ENCODE data around the gene LCMT1. TPM values are rescaled to one million over a fixed set of nuclear protein-coding genes. Genes with fewer than 3 reads are reported as not detected.
A peak's percentile ranks its signal among the peaks of the same experiment; 100 is the strongest.

The LCMT1 gene
- total RNA-seq, 2 donors from 2014 or later = 66.9 to 68.6 TPM

DNA sequence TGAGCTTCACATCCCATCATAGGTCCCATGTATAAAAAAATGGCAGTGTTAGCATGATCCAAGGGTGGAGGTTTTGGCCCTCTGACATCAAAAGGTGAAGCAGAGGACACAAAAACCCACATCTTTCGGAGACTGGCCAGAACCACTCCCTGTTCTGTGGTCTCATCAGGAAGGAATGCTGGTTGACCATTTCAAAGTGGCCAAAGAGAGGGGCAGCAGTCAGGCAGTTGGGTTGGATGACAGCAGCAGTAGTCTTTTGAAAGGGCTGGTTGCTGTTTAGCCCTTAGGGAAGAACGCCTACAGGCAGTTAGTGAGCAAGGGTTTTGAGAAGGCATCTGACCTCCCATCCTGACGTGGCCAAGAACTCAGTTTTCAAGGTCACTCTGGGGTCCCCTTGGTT lies 40.5 kb downstream of the LCMT1 start:
- Histone ChIP-seq H3K27me3 (ENCODE audit: control insufficient read depth, insufficient read depth, low read length, poor library complexity, severe bottlenecking) (no peaks in the 10 kb centered on the region), H3K36me3 (ENCODE audit: control insufficient read depth, insufficient read depth, low read length) (peaks cover 28% of the 10 kb centered on the region), H3K4me3 (ENCODE audit: low read length) (no peak overlapping the region), H3K27ac (ENCODE audit: low read depth, low read length) (no peak overlapping the region), H3K4me1 (ENCODE audit: control insufficient read depth, insufficient read depth, low read length) (no peaks in the 10 kb centered on the region), H3K9ac (ENCODE audit: extremely low read depth, low read length, poor library complexity, severe bottlenecking) (no peak overlapping the region), H3K9me3 (ENCODE audit: control insufficient read depth, low read length) (peaks cover 5% of the 10 kb centered on the region)
- H3K27me3 Mint-ChIP-seq (ENCODE audit: insufficient read depth) = no peaks in the 10 kb centered on the region
- H3K27ac Mint-ChIP-seq = no peak overlapping the region
- H3K4me3 Mint-ChIP-seq = no peak overlapping the region
- H3K9me3 Mint-ChIP-seq = no peaks in the 10 kb centered on the region
- DNase-seq = no peak
- peaks cover 43% of the 10 kb centered on the region for H3K36me3 Mint-ChIP-seq (ENCODE audit: low read depth)
- WGBS, 2 experiments (ENCODE audit: insufficient coverage in 1 of 2, insufficient read length in 1 of 2) = 96 to 100% methylated on average over 1 to 3 of the region's 3 CpGs
- TF ChIP-seq, protein P1, sequence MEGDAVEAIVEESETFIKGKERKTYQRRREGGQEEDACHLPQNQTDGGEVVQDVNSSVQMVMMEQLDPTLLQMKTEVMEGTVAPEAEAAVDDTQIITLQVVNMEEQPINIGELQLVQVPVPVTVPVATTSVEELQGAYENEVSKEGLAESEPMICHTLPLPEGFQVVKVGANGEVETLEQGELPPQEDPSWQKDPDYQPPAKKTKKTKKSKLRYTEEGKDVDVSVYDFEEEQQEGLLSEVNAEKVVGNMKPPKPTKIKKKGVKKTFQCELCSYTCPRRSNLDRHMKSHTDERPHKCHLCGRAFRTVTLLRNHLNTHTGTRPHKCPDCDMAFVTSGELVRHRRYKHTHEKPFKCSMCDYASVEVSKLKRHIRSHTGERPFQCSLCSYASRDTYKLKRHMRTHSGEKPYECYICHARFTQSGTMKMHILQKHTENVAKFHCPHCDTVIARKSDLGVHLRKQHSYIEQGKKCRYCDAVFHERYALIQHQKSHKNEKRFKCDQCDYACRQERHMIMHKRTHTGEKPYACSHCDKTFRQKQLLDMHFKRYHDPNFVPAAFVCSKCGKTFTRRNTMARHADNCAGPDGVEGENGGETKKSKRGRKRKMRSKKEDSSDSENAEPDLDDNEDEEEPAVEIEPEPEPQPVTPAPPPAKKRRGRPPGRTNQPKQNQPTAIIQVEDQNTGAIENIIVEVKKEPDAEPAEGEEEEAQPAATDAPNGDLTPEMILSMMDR (conservative IDR thresholded peaks at IDR 0.05) = no peak
- H3K4me1 Mint-ChIP-seq = peaks cover 51% of the 10 kb centered on the region

DNA sequence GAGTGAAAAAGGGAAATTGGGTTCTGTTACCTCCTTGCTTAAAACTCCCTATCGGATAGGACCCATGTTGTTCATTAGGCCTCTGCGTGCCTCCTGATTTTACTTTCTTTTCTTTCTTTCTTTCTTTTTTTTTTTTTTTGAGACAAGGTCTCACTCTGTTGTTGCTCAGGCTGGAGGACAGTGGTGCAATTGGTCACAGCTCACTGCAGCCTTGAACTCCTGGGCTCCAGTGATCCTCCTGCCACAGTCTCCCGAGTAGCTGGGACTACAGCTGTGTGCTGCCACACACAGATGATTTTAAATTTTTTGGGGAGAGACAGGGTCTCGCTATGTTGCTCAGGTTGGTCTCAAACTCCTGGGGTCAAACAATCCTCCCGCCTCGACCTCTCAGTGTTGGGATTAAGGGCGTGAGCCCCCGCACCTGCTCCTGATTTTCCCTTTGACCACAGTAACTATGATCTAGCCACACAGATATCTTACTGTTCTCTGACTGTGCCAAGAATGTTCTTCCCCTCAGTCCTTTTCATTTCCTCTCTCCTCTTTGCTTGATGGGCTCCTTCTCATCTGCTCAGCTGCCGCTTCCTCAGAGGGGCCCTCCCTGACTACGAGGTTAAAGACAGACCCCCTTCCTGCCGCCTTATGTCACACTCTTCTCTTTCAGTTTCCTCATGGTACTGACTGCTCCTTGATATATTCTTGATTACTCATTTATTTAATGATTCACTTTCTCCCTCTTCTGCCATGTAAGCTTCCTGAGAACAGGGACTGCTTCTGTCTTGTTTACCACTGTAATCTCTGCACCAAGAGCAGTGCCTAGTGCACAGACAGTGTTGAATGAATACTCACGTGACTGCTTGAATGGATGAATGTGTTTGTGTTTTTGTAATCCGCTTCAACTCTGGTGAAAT lies 44.3 kb downstream of the LCMT1 start:
- Mint-ChIP-seq H3K9me3 (no peaks in the 10 kb centered on the region), H3K4me1 (peaks cover 20% of the 10 kb centered on the region), H3K27ac (peak overlapping the region; percentile 2), H3K27me3 (ENCODE audit: insufficient read depth) (no peaks in the 10 kb centered on the region), H3K36me3 (ENCODE audit: low read depth) (peaks cover 64% of the 10 kb centered on the region), H3K4me3 (no peak overlapping the region)
- WGBS, 2 experiments (ENCODE audit: insufficient coverage in 1 of 2, insufficient read length in 1 of 2) = 92 to 93% methylated on average over 12 to 13 of the region's 13 CpGs
- TF ChIP-seq, protein P1 (conservative IDR thresholded peaks at IDR 0.05) = no peak
- peaks cover 5% of the 10 kb centered on the region for H3K9me3 ChIP-seq (ENCODE audit: control insufficient read depth, low read length)
- no peak overlapping the region for H3K9ac ChIP-seq (ENCODE audit: extremely low read depth, low read length, poor library complexity, severe bottlenecking)
- peaks cover 62% of the 10 kb centered on the region for H3K36me3 ChIP-seq (ENCODE audit: control insufficient read depth, insufficient read depth, low read length)
- DNase-seq = no peak
- no peak overlapping the region for H3K27ac ChIP-seq (ENCODE audit: low read depth, low read length)
- H3K4me1 ChIP-seq (ENCODE audit: control insufficient read depth, insufficient read depth, low read length) = peaks cover 3% of the 10 kb centered on the region
- H3K27me3 ChIP-seq (ENCODE audit: control insufficient read depth, insufficient read depth, low read length, poor library complexity, severe bottlenecking) = no peaks in the 10 kb centered on the region
- no peak overlapping the region for H3K4me3 ChIP-seq (ENCODE audit: low read length)

DNA sequence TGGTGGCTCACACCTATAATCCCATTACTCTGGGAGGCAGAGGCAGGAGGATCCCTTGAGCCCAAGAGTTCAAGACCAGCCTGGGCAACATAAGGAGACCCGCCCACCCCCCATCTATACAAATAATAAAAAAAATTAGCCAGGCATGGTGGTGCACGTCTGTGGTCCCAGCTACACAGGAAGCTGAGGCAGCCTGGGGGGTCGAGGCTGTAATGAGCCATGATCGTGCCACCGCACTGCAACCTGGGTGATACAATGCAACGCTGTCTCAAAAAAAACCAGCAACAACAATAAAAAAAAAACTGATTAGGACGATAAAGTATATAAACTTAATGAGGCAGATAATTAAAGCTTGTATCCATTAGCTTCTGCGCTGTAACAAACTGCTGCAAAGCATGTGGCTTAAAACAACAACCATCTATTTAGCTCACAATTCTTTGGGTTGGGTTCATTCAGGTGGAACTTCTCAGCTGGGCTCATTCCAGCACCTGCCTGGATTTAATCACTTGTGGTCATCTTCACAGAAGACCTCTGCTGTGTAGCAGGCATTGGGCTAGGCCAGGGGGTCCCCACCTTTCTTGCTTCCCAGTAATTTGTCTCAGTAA lies 45.8 kb downstream of the LCMT1 start:
- Mint-ChIP-seq H3K9me3 (no peaks in the 10 kb centered on the region), H3K4me1 (peaks cover 9% of the 10 kb centered on the region), H3K27ac (no peak overlapping the region), H3K4me3 (no peak overlapping the region), H3K36me3 (ENCODE audit: low read depth) (peaks cover 69% of the 10 kb centered on the region), H3K27me3 (ENCODE audit: insufficient read depth) (no peaks in the 10 kb centered on the region)
- TF ChIP-seq, protein P1 (conservative IDR thresholded peaks at IDR 0.05) = no peak
- no peaks in the 10 kb centered on the region for H3K27me3 ChIP-seq (ENCODE audit: control insufficient read depth, insufficient read depth, low read length, poor library complexity, severe bottlenecking)
- H3K9ac ChIP-seq (ENCODE audit: extremely low read depth, low read length, poor library complexity, severe bottlenecking) = no peak overlapping the region
- peaks cover 71% of the 10 kb centered on the region for H3K36me3 ChIP-seq (ENCODE audit: control insufficient read depth, insufficient read depth, low read length)
- H3K4me3 ChIP-seq (ENCODE audit: low read length) = no peak overlapping the region
- no peak for DNase-seq
- peaks cover 3% of the 10 kb centered on the region for H3K4me1 ChIP-seq (ENCODE audit: control insufficient read depth, insufficient read depth, low read length)
- WGBS, 2 experiments (ENCODE audit: insufficient coverage in 1 of 2, insufficient read length in 1 of 2) = 94 to 95% methylated on average over 5 to 8 of the region's 8 CpGs
- H3K9me3 ChIP-seq (ENCODE audit: control insufficient read depth, low read length) = peaks cover 5% of the 10 kb centered on the region
- H3K27ac ChIP-seq (ENCODE audit: low read depth, low read length) = no peak overlapping the region
